PC-3 (cell line): ENCODE results near the gene PHLDB1.

Experiments used
- CTCF ChIP-seq: fragments of 300-600 bp; sonication (generic); conservative IDR thresholded peaks from 2 replicates; pipeline ENCODE4 v1.5.1; 2017; ENCODE audit warnings: antibody characterized with exemption, low read depth, mild to moderate bottlenecking, low read length
- EZH2 ChIP-seq: fragments of 300-600 bp; sonication (generic); IDR thresholded peaks from one replicate; pipeline ENCODE4 v1.6.1; 2017; ENCODE audit warnings: antibody characterized with exemption, mild to moderate bottlenecking, low read length; ENCODE audit not compliant: unreplicated experiment

DNA sequence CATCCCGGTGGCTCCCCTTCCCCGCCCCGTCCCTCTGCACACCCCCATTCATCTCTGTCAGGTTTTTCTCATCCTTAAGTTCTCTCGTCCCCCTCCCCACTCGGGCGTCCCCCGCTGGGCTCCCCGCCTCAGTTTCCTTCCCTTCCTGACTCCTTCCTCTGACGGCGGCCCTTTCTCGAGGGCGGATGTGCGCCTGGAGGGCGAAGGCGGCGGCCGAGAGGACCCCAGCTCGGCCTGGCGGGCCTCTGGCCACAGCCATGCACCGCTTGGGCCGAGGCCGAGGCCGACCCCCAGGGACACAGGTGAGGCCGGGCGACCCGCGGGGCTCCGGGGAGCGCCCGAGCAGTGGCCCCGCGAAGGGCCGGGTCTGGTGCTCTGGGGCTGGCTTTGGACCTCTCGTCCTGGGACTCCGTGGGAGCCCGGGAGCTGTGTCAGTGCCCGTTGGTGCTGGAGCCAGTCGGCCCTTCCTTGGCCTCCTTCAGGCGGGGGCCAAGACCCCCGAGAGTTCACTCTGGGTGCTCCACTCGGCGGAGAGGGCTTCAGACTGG lies 2.9 kb downstream of the PHLDB1 start:
- TF ChIP-seq CTCF (no peak), EZH2 (no peak)
